Keratinocyte (primary cell): ENCODE measurements around the gene PAX1. TPM values are rescaled to one million over a fixed set of nuclear protein-coding genes. Genes with fewer than 3 reads are reported as not detected.

Experiments used
- DNase-seq: peaks from one replicate; pipeline ENCODE4 v3.0.0-alpha.2; 2011; ENCODE audit warnings: low read depth, missing footprints, low spot score
- FAIRE-seq: peaks from 2 replicates; lab custom pipeline; 2011; peaks lifted over from hg19 to GRCh38; lab: Jason Lieb, UNC
- H2AFZ ChIP-seq: 2 replicates; pipeline ENCODE4 v1.6.0; 2012; ENCODE audit warnings: low read length, control low read depth, inconsistent platforms; ENCODE audit not compliant: control insufficient read depth
- H3K27ac ChIP-seq: 2 replicates; pipeline ENCODE4 v1.5.1; 2011; ENCODE audit warnings: low read length; ENCODE audit not compliant: control insufficient read depth, insufficient read depth
- H3K27me3 ChIP-seq: 3 replicates; pipeline ENCODE4 v1.6.0; 2011; ENCODE audit warnings: low read length; ENCODE audit not compliant: control insufficient read depth, insufficient read depth; ENCODE audit errors: extremely low read depth
- H3K36me3 ChIP-seq, 2 experiments: 2 replicates in 1 of 2; 3 replicates in 1 of 2; pipeline ENCODE4 v1.5.1; 2011; ENCODE audit warnings: low read length in 2 of 2, mild to moderate bottlenecking in 1 of 2; ENCODE audit not compliant: control insufficient read depth in 2 of 2, insufficient read depth in 2 of 2; ENCODE audit errors: extremely low read depth in 1 of 2
- H3K4me1 ChIP-seq: 3 replicates; pipeline ENCODE4 v1.5.1; 2011; ENCODE audit warnings: low read length; ENCODE audit not compliant: control insufficient read depth, insufficient read depth; ENCODE audit errors: extremely low read depth
- H3K4me2 ChIP-seq: 3 replicates; pipeline ENCODE4 v1.6.0; 2011; ENCODE audit warnings: low read depth, low read length; ENCODE audit not compliant: control insufficient read depth, insufficient read depth; ENCODE audit errors: extremely low read depth
- H3K4me3 ChIP-seq, 3 experiments: fragments of 200-600 bp in 1 of 3; sonication (generic) in 1 of 3; 2 replicates in 2 of 3; 3 replicates in 1 of 3; pipeline ENCODE4 v1.5.1; 2011 to 2016; ENCODE audit warnings: low read length in 3 of 3, mild to moderate bottlenecking in 3 of 3, control low read depth in 2 of 3, inconsistent platforms in 1 of 3, low read depth in 1 of 3, mixed read lengths in 1 of 3, mixed run types in 1 of 3, moderate library complexity in 1 of 3; ENCODE audit not compliant: control insufficient read depth in 2 of 3, insufficient read depth in 2 of 3; ENCODE audit errors: extremely low read depth in 1 of 3
- H3K79me2 ChIP-seq: 2 replicates; pipeline ENCODE4 v1.6.0; 2012; ENCODE audit warnings: low read length; ENCODE audit not compliant: control insufficient read depth, insufficient read depth
- H3K9ac ChIP-seq: 3 replicates; pipeline ENCODE4 v1.6.0; 2011; ENCODE audit warnings: low read length; ENCODE audit not compliant: control insufficient read depth, insufficient read depth; ENCODE audit errors: extremely low read depth
- H3K9me1 ChIP-seq: 3 replicates; pipeline ENCODE4 v1.6.0; 2011; ENCODE audit warnings: low read length; ENCODE audit not compliant: control insufficient read depth, insufficient read depth; ENCODE audit errors: extremely low read depth
- H3K9me3 ChIP-seq: 2 replicates; pipeline ENCODE4 v1.5.1; 2012; ENCODE audit warnings: low read depth, low read length; ENCODE audit not compliant: control insufficient read depth
- H4K20me1 ChIP-seq: 3 replicates; pipeline ENCODE4 v1.6.0; 2011; ENCODE audit warnings: low read length; ENCODE audit not compliant: control insufficient read depth, insufficient read depth; ENCODE audit errors: extremely low read depth
- EZH2 ChIP-seq: IDR thresholded peaks from one replicate; pipeline ENCODE4 v1.6.1; 2012; ENCODE audit warnings: inconsistent platforms, mild to moderate bottlenecking, low read length, moderate library complexity
- dilution Hi-C: fragments of 300-500 bp; cut with MboI; formaldehyde crosslinking; loops from one replicate; pipeline ENCODE4 v1.7.0; 2020; ENCODE audit warnings: low sequenced_read_pairs; ENCODE audit not compliant: extremely low pct_ligation_motif_present
- polyA plus RNA-seq, 5 experiments: library from polyadenylated mRNA; depleted of rRNA in 3 of 5; stranded (reverse) in 3 of 5; stranded (forward) in 1 of 5; unstranded in 1 of 5; fragments of >200 nt; gene quantifications; 1 replicate in 1 of 5; 2 replicates in 3 of 5; 3 replicates in 1 of 5; pipeline versions ENCODE4 v1.2.1 to v1.2.3, GENCODE V29; 2011 to 2012; ENCODE audit warnings: missing spikeins in 2 of 5, low read depth in 1 of 5, low replicate concordance in 1 of 5
- TF ChIP-seq, protein P1 (sequence below), 3 experiments: IDR thresholded peaks in 1 of 3; conservative IDR thresholded peaks in 1 of 3; optimal IDR thresholded peaks in 1 of 3; 2 replicates in 2 of 3; 3 replicates in 1 of 3; pipeline versions ENCODE3 to v1.5.1; 2011; ENCODE audit warnings: low read length in 3 of 3, mild to moderate bottlenecking in 3 of 3, moderate library complexity in 2 of 3, control low read depth in 1 of 3, inconsistent platforms in 1 of 3; ENCODE audit not compliant: insufficient read depth in 2 of 3; ENCODE audit errors: extremely low read depth in 1 of 3

Gene PAX1
- polyA plus RNA-seq, 1 donor (not counting 4 experiments of a cell fraction or from before 2014, with no cell fraction given), result not detected

DNA sequence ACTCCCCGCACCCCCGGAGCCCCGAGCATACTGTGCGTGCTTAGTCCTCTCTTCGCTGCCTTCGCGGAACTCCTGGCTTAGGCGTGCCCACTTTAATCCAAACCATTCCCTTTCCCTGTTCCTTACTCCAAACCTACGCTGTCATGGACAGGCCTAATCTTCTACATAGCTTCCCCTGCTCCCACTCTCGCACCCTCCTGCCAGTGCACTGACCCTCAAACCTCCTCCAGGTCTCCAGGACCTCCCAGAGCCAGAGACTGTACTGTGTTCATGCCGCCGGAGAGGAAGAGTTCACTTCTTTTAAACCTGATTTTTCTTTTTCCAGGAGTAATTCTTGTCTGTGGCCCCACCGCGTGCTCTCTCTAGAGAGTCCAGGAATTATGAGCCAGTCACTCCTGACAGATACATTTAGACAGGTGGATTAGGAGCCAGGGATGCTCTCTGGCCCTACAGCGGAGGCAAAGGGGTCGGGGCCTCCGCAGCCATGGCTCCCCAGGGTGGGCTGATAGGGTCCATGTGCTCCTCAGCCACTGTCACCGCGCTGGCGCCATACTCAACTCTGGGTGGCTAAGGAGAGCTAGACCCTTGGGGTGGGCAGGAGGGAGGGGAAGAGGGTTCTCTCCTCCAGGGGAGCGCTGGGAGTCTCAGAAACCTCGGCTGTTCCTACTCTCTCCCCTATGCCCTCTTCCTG lies 1.6 kb upstream of the PAX1 start:
- peaks cover 89% of the 10 kb centered on the region for H3K27me3 ChIP-seq
- dilution Hi-C loops, result no loop called here
- H3K79me2 ChIP-seq, result no peaks in the 10 kb centered on the region
- H3K9me3 ChIP-seq, result no peaks in the 10 kb centered on the region
- H3K4me3 ChIP-seq, result no peak overlapping the region
- no peaks in the 10 kb centered on the region for H3K9me1 ChIP-seq
- no peak overlapping the region for H3K27ac ChIP-seq
- no peaks in the 10 kb centered on the region for H3K36me3 ChIP-seq
- no peak overlapping the region for H3K9ac ChIP-seq
- no peaks in the 10 kb centered on the region for H3K4me1 ChIP-seq
- H4K20me1 ChIP-seq, result no peaks in the 10 kb centered on the region
- no peak overlapping the region for H3K4me2 ChIP-seq
- no peak for TF ChIP-seq EZH2
- TF ChIP-seq, protein P1, sequence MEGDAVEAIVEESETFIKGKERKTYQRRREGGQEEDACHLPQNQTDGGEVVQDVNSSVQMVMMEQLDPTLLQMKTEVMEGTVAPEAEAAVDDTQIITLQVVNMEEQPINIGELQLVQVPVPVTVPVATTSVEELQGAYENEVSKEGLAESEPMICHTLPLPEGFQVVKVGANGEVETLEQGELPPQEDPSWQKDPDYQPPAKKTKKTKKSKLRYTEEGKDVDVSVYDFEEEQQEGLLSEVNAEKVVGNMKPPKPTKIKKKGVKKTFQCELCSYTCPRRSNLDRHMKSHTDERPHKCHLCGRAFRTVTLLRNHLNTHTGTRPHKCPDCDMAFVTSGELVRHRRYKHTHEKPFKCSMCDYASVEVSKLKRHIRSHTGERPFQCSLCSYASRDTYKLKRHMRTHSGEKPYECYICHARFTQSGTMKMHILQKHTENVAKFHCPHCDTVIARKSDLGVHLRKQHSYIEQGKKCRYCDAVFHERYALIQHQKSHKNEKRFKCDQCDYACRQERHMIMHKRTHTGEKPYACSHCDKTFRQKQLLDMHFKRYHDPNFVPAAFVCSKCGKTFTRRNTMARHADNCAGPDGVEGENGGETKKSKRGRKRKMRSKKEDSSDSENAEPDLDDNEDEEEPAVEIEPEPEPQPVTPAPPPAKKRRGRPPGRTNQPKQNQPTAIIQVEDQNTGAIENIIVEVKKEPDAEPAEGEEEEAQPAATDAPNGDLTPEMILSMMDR (optimal IDR thresholded peaks at IDR 0.05 in 1 of 3, IDR thresholded peaks at IDR 0.05 in 1 of 3, conservative IDR thresholded peaks at IDR 0.05 in 1 of 3; ENCODE audit: extremely low read depth in 1 of 3, insufficient read depth in 2 of 3, low read length in 3 of 3), result no peak
- DNase-seq (no peak), FAIRE-seq (no peak)
- H2AFZ ChIP-seq, result no peak overlapping the region

DNA sequence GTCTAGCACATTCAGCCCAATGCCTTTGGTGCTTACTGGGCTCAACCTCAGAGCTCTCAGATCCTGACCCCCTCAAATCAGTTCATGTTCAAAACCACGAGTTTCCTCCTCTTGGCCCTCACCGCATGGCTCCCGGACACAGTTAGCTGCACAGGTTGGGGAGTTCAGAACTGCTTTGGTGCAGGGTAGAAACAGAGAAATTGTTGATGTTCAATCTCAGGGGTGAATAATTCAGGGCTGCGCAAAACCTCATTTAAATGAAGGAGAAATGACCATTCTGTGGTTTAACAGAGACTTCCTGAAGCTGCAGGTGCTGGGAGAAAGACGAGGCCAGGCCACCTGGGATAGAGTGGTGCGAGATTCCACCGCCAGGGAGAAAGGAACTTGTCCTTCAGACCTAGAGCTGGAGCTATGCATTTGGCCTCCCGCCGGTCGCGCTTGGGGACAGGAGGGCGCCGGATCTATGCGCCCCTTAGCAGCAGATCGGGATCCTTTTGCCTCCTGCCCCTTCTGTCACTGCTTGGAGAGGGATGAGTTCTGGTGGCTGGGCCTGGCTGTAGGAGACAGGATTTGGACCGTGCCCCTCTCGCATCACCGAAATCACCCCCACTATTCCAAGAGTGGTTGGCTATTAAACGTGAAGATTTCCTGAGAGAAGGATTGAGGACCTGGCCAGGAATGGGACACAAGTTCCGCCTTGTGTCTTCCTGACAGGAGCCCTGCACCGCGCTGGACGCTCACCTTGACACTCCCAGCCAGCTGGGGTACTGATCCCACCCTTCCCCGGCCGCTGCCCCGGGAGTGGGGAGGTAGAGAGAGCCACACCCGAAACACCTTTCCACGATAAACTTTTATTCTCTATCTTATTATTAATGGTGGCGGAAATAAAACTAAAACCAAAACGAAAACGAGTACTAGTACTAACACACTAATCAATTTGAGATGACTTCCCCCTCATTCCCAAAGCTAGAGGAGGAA lies 767 bp upstream of the PAX1 start:
- Histone ChIP-seq H3K27ac (no peak overlapping the region), H3K4me3 (no peak overlapping the region), H4K20me1 (no peaks in the 10 kb centered on the region), H3K79me2 (no peaks in the 10 kb centered on the region), H3K36me3 (no peaks in the 10 kb centered on the region), H3K4me1 (no peaks in the 10 kb centered on the region), H3K9ac (no peak overlapping the region), H3K9me1 (no peaks in the 10 kb centered on the region), H2AFZ (no peak overlapping the region), H3K4me2 (peak overlapping the region; percentile 10), H3K9me3 (no peaks in the 10 kb centered on the region), H3K27me3 (peaks cover 92% of the 10 kb centered on the region)
- no peak for FAIRE-seq
- TF ChIP-seq, protein P1 (optimal IDR thresholded peaks at IDR 0.05 in 1 of 3, IDR thresholded peaks at IDR 0.05 in 1 of 3, conservative IDR thresholded peaks at IDR 0.05 in 1 of 3; ENCODE audit: extremely low read depth in 1 of 3, insufficient read depth in 2 of 3, low read length in 3 of 3), result no peak
- peak; percentile 27 for TF ChIP-seq EZH2
- dilution Hi-C loops, result no loop called here
- DNase-seq, result no peak
